A549 (cell line): ENCODE results near the gene ARMH2. TPM values are rescaled to one million over a fixed set of nuclear protein-coding genes. Genes with fewer than 3 reads are reported as not detected.
A peak's percentile ranks its signal among the peaks of the same experiment; 100 is the strongest.
"Not testable (repeated sequence)": the region's sequence is repeated elsewhere in the genome, so short reads cannot be mapped to it uniquely, and the experiment has no call there.

Source experiments
- ATAC-seq, 2 experiments: fragments of 200-7000 bp in 1 of 2; fragments of >200 bp in 1 of 2; cut with Nextera tagmentation in 1 of 2; cut with Tn5 transposase in 1 of 2; 3 replicates each; pipeline versions ENCODE4 v1.8.0 to v1.9.1; 2018 to 2020; ENCODE audit warnings: mild to moderate bottlenecking in 1 of 2, moderate library complexity in 1 of 2
- CTCF ChIA-PET: fragments of 300-600 bp; sonication (Branson Sonifier 250); formaldehyde crosslinking; extraction: SDS; loops from one replicate; lab custom pipeline; 2021; ENCODE audit warnings: antibody characterized with exemption, inconsistent platforms; lab: Yijun Ruan, JAX
- POLR2A ChIA-PET: fragments of 350-600 bp; formaldehyde crosslinking; extraction: SDS; loops from one replicate; lab custom pipeline; 2021; ENCODE audit warnings: antibody characterized with exemption, inconsistent platforms; lab: Yijun Ruan, JAX
- DNase-seq, 2 experiments: peaks; one replicate each; pipeline versions ENCODE4 v3.0.0 to v3.0.0-alpha.2; 2011 to 2016; ENCODE audit warnings: low read depth in 1 of 2, low spot score in 1 of 2
- FAIRE-seq: peaks from 2 replicates; lab custom pipeline; 2011; peaks lifted over from hg19 to GRCh38; lab: Jason Lieb, UNC
- H3K27ac ChIP-seq, 2 experiments: fragments of >200 bp; sonication (Bioruptor Twin); formaldehyde crosslinking; 3 replicates each; pipeline ENCODE4 v1.5.1; 2016 to 2017
- H3K4me1 ChIP-seq: fragments of >200 bp; sonication (Bioruptor Twin); formaldehyde crosslinking; 3 replicates; pipeline ENCODE4 v1.6.1; 2016
- H3K4me2 ChIP-seq: fragments of >200 bp; sonication (Bioruptor Twin); formaldehyde crosslinking; 3 replicates; pipeline ENCODE4 v1.6.1; 2016
- H3K4me3 ChIP-seq: fragments of >200 bp; sonication (Bioruptor Twin); formaldehyde crosslinking; 3 replicates; pipeline ENCODE4 v1.5.1; 2016
- H3K9me3 ChIP-seq: fragments of >200 bp; sonication (Bioruptor Twin); formaldehyde crosslinking; 3 replicates; pipeline ENCODE4 v1.6.1; 2016
- BHLHE40 ChIP-seq: IDR thresholded peaks from 2 replicates; pipeline ENCODE4 v1.6.1; 2012; ENCODE audit warnings: low read depth, low read length, inconsistent platforms
- CBX8 ChIP-seq: fragments of 200-600 bp; sonication (generic); IDR thresholded peaks from 2 replicates; pipeline ENCODE4 v1.6.1; 2016
- EHF ChIP-seq: fragments of 250-450 bp; sonication (Bioruptor Pico); IDR thresholded peaks from 2 replicates; pipeline ENCODE4 v1.5.0; 2020; ENCODE audit warnings: mild to moderate bottlenecking
- FOSB ChIP-seq: fragments of 250-450 bp; sonication (Bioruptor Pico); IDR thresholded peaks from 2 replicates; pipeline ENCODE4 v1.5.0; 2020; ENCODE audit warnings: mild to moderate bottlenecking, moderate library complexity
- HES2 ChIP-seq: fragments of >200 bp; sonication (Bioruptor Twin); formaldehyde crosslinking; IDR thresholded peaks from 2 replicates; pipeline ENCODE4 v1.6.1; 2016
- KDM1A ChIP-seq: fragments of 200-600 bp; sonication (generic); IDR thresholded peaks from 2 replicates; pipeline ENCODE4 v1.6.1; 2016; ENCODE audit warnings: low read depth, mild to moderate bottlenecking
- MAFK ChIP-seq: fragments of 450-650 bp; IDR thresholded peaks from 2 replicates; pipeline ENCODE4 v1.6.1; 2014; ENCODE audit not compliant: partially characterized antibody
- MYC ChIP-seq: IDR thresholded peaks from 2 replicates; pipeline ENCODE4 v1.6.1; 2012; ENCODE audit warnings: mild to moderate bottlenecking, inconsistent platforms, low read length, improper control_type of control experiment, borderline replicate concordance
- NFE2L2 ChIP-seq: fragments of 150-350 bp; conservative IDR thresholded peaks from 2 replicates; pipeline ENCODE4 v1.6.1; 2014; ENCODE audit warnings: low read length
- POLR2AphosphoS2 ChIP-seq: conservative IDR thresholded peaks from 2 replicates; pipeline ENCODE4 v1.6.1; 2012; ENCODE audit warnings: low read length, improper control_type of control experiment, inconsistent platforms
- RAD21 ChIP-seq, 2 experiments: fragments of >200 bp in 1 of 2; sonication (Bioruptor Twin) in 1 of 2; formaldehyde crosslinking in 1 of 2; IDR thresholded peaks in 1 of 2; conservative IDR thresholded peaks in 1 of 2; 2 replicates in 1 of 2; 3 replicates in 1 of 2; pipeline ENCODE4 v1.6.1; 2012 to 2018; ENCODE audit warnings: inconsistent platforms in 1 of 2
- SMC3 ChIP-seq: fragments of >200 bp; sonication (Bioruptor Twin); formaldehyde crosslinking; IDR thresholded peaks from 3 replicates; pipeline ENCODE4 v1.6.1; 2018; ENCODE audit warnings: inconsistent platforms
- WGBS: methylation state at CpG from one replicate; pipeline ENCODE4 v1.1.6; 2017; ENCODE audit errors: missing lambda C conversion rate; 5-methylcytosine and 5-hydroxymethylcytosine counted together
- polyA plus RNA-seq, 4 experiments: library from polyadenylated mRNA; depleted of rRNA in 3 of 4; stranded (reverse); fragments of >200 nt; fragmentation: RNase III in 1 of 4; extraction: RNeasy Plus Mini Kit Qiagen cat#74134 plus additional on column Dnase treatment in 1 of 4; gene quantifications; 2 replicates in 3 of 4; 3 replicates in 1 of 4; pipeline ENCODE4 v1.2.3, GENCODE V29; 2011 to 2017
- TF ChIP-seq, protein P1 (sequence below): IDR thresholded peaks from 2 replicates; pipeline ENCODE4 v1.6.1; 2012
- TF ChIP-seq, protein P2 (sequence below): fragments of >200 bp; sonication (Bioruptor Twin); formaldehyde crosslinking; IDR thresholded peaks from 3 replicates; pipeline ENCODE4 v1.5.1; 2016

ARMH2 gene
- polyA plus RNA-seq, 2 of the 4 experiments (the other 2 are of a cell fraction): not detected

GRCh38 chr6:24768361-24768760, 30.4 kb downstream of the ARMH2 start:
- 97% methylated on average over 5 of the region's 5 CpGs for WGBS
- DNase-seq (no peak), FAIRE-seq (no peak)
- Histone ChIP-seq H3K4me2 (no peak overlapping the region), H3K27ac (no peak overlapping the region), H3K4me1 (no peaks in the 10 kb centered on the region), H3K4me3 (no peak overlapping the region), H3K9me3 (no peaks in the 10 kb centered on the region)
- POLR2A ChIA-PET: no interaction called here
- no peak for TF ChIP-seq KDM1A
- TF ChIP-seq CBX8: no peak
- no peak for TF ChIP-seq NFE2L2
- no peak for TF ChIP-seq BHLHE40
- TF ChIP-seq EHF (CRISPR knock-in tag): no peak
- TF ChIP-seq MYC: no peak
- no peak for TF ChIP-seq HES2
- no peak for TF ChIP-seq POLR2AphosphoS2
- TF ChIP-seq, protein P1, sequence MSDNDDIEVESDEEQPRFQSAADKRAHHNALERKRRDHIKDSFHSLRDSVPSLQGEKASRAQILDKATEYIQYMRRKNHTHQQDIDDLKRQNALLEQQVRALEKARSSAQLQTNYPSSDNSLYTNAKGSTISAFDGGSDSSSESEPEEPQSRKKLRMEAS: no peak
- TF ChIP-seq, all 56 proteins: peak for 0
- no peak for ATAC-seq
- CTCF ChIA-PET: interaction anchor here (0.9 to 4.1 kb wide), 4 partner anchors 9 to 188 kb away, joined by 3 to 16 read pairs (median 4); no protein-coding TSS in a partner anchor

GRCh38 chr6:24766680-24767462, 31.8 kb downstream of the ARMH2 start:
- peak in 1 of 2 experiments; percentile 68; a peak in 3 of 6 replicates for ATAC-seq
- no peaks in the 10 kb centered on the region for H3K9me3 ChIP-seq
- H3K4me2 ChIP-seq: peak overlapping the region; percentile 36; the same call in 2 of the 3 replicates
- FAIRE-seq: no peak
- POLR2A ChIA-PET: no interaction called here
- CTCF ChIA-PET: interaction anchor here (0.6 to 4.1 kb wide), 23 partner anchors 8 to 241 kb away, joined by 3 to 16 read pairs (median 5); partner anchors contain the start of gene C6orf62
- WGBS: 33% methylated on average over 9 of the region's 9 CpGs
- H3K27ac ChIP-seq: no peak overlapping the region
- H3K4me3 ChIP-seq: no peak overlapping the region
- H3K4me1 ChIP-seq: no peaks in the 10 kb centered on the region
- TF ChIP-seq, protein P2, sequence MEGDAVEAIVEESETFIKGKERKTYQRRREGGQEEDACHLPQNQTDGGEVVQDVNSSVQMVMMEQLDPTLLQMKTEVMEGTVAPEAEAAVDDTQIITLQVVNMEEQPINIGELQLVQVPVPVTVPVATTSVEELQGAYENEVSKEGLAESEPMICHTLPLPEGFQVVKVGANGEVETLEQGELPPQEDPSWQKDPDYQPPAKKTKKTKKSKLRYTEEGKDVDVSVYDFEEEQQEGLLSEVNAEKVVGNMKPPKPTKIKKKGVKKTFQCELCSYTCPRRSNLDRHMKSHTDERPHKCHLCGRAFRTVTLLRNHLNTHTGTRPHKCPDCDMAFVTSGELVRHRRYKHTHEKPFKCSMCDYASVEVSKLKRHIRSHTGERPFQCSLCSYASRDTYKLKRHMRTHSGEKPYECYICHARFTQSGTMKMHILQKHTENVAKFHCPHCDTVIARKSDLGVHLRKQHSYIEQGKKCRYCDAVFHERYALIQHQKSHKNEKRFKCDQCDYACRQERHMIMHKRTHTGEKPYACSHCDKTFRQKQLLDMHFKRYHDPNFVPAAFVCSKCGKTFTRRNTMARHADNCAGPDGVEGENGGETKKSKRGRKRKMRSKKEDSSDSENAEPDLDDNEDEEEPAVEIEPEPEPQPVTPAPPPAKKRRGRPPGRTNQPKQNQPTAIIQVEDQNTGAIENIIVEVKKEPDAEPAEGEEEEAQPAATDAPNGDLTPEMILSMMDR: peak; percentile 59
- peak; percentile 68 for TF ChIP-seq RAD21 (conservative IDR thresholded peaks at IDR 0.05 in 1 of 2, IDR thresholded peaks at IDR 0.05 in 1 of 2)
- peak; percentile 50 for TF ChIP-seq SMC3
- no peak for TF ChIP-seq FOSB (CRISPR knock-in tag)
- TF ChIP-seq MAFK: no peak
- peak; percentile 20 to 21 for DNase-seq

GRCh38 chr6:24765968-24766367, 32.7 kb downstream of the ARMH2 start:
- H3K4me2 ChIP-seq, FAIRE-seq, H3K4me3 ChIP-seq, H3K4me1 ChIP-seq, H3K27ac ChIP-seq, DNase-seq, ATAC-seq, H3K9me3 ChIP-seq: not testable (repeated sequence)
- CTCF ChIA-PET: interaction anchor here (0.9 to 4.1 kb wide), 14 partner anchors 8 to 240 kb away, joined by 3 to 16 read pairs (median 6); partner anchors contain the start of gene C6orf62
- POLR2A ChIA-PET: interaction anchor here (0.6 kb wide), 1 partner anchor 184 kb away, joined by 3 read pairs; no protein-coding TSS in a partner anchor
- WGBS: 100% methylated on average over 1 of the region's 26 CpGs

- ATAC-seq, H3K4me2 ChIP-seq, DNase-seq, H3K4me1 ChIP-seq, H3K4me3 ChIP-seq, H3K27ac ChIP-seq, FAIRE-seq, H3K9me3 ChIP-seq: not testable (repeated sequence)
- CTCF ChIA-PET: interaction anchor here (1.0 to 4.1 kb wide), 7 partner anchors 12 to 240 kb away, joined by 3 to 16 read pairs (median 6); no protein-coding TSS in a partner anchor
- POLR2A ChIA-PET: interaction anchor here (0.6 kb wide), 1 partner anchor 183 kb away, joined by 3 read pairs; no protein-coding TSS in a partner anchor
- 82% methylated on average over 19 of the region's 20 CpGs for WGBS
These were observed 33.6 kb downstream of the ARMH2 start for GRCh38 chr6:24764833-24765828.
